Measurements from ENCODE around the gene CYSRT1.

Gene CYSRT1, protein sequence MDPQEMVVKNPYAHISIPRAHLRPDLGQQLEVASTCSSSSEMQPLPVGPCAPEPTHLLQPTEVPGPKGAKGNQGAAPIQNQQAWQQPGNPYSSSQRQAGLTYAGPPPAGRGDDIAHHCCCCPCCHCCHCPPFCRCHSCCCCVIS

DNA sequence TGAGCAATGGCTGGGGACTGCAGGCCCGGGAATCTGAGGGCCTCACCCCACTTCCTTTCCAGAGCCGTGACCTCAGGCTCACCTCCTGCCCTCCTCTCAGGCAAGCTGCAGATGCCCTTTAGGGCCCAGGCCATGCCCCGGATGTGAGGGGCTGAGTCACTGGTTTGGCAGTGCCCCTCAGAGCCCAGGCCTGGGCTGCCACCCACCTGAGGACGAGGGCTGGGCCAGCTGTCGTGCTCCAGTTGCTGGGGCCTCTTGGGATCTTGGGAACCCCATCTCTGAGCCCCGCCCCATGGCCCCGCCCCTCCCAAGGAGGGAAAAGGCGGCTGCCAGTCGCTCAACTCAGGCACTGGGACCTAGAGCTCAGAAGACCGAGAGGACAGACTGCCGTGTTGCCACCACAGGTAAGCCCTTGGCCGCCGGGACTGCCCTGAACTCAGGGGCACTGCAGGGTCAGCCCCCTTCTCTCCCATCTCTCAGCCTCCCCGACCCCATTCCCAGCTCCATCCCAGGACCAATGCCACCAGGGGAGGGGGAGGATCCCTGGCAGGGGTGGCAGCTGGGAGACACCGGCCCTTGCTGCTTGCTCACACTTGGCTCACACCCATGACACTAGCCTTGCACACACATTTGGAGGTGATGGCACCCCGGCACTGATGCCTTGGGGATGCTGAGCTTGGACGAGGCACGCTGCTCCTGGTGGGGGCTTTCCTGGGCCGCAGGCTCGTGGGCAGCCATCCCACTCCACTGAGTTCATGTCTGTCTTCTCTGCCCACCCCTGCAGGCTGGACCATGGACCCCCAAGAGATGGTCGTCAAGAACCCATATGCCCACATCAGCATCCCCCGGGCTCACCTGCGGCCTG is at the start of gene CYSRT1:
Gene CYSRT1, plus strand, starts transcription at position 345 of the 865 bp plus-strand sequence. Its CDS starts 448 bp downstream, at position 793.
- no peak for DNase-seq (ENCODE audit: low read depth in 1 of 2, low spot score in 1 of 2)

DNA sequence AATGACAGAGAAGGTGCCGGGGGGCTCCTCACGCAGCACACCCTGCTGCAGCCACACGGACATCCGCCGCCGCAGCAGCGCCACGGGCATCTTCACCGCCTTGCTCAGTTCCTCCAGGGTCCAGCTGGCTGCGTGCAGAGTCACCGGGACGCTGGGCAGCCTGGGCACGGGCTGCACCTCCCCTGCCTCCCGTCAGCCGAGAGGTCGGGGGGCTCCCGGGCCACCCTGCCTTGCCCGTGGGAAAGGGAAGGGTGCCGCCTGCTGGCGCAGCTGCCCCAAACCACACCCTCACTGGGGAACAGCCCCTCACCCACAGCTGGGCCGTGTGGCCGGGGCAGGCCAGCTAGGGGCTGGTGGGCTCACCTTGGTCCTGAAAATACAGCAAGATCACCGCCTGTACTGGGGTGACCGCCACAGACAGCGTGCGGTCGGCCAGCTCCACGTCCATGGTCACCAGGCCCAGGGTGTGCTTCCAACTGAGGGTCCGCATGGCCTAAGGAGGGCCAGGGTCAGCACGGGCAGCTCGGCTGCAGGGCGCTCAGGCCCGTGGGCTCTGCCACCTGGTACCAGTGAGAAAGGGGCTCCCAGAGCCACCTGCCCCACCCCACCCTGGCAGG is 49.5 kb upstream of the CYSRT1 start:
- no peak for DNase-seq (ENCODE audit: low read depth in 1 of 2, low spot score in 1 of 2)

DNA sequence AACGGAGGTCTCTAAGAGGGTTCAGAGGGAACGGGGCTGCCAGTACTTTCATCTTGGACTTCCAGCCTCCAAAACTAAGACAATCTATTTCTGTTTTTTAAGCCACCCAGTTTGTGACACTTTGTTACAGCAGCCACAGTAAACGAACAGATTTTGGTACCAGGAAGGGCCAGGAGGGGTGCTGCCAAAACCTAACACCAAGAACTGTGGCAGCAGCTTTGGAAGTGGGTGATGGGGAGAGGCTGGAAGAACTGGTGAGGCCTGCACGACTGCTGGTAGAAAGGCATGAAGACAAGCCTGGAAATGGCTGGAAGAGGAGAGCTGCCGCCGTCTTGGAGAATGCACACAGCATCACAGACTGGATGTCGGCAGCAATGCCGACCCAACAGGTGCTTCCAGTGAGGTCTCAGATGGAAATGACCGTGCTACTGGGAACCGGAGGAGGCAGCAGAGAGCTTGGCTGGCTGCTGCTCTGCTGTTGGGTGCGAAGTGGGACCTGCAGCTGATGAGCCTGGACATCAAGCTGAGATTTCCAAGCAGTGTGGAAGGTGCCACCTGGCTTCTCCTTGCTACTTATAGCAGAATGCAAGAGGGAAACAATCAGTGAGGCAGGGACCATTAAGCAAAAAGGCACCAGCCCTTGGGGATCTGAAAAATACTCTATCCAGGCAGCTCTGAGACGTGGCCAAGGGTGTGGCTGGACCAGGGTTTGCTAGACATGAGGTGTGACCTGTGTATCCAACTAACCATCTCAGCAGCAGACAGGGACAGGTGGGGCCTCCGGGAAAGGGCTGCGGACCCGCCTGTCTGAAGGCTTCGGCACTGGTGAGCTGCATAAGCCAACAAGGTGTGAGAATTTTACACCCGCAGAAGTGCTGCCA is 48.4 kb upstream of the CYSRT1 start:
- no peak for DNase-seq (ENCODE audit: low read depth in 1 of 2, low spot score in 1 of 2)

GRCh38 chr9:137178201-137178938 is 46.6 kb upstream of the CYSRT1 start:
- no peak for DNase-seq (ENCODE audit: low read depth in 1 of 2, low spot score in 1 of 2)

- DNase-seq (ENCODE audit: low read depth in 1 of 2, low spot score in 1 of 2): no peak
These were observed 45.9 kb upstream of the CYSRT1 start for GRCh38 chr9:137178939-137179630.

GRCh38 chr9:137179761-137180160 is 45.2 kb upstream of the CYSRT1 start:
- no peak for DNase-seq (ENCODE audit: low read depth in 1 of 2, low spot score in 1 of 2)

DNA sequence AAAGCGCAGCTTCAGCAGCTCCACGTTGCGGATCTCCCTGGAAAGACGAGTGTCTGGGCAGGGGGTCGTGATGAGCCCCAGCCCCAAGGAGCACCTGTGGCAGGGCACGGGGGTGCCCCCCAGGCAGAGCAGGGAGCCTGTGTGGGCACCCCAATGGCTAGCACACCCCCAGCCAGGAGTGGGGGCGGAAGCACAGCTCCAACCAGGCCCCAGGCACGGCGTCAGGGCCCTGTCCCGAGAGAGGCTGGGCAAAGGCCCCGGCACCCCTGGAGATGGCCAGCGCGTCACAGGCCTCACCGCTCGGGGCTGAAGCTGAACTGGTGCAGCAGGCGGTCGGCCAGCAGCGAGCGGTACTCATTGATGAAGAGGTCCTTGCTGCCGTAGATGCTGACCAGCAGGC is 44.5 kb upstream of the CYSRT1 start:
- no peak for DNase-seq (ENCODE audit: low read depth in 1 of 2, low spot score in 1 of 2)

GRCh38 chr9:137181680-137182079 is 43.3 kb upstream of the CYSRT1 start:
- no peak for DNase-seq (ENCODE audit: low read depth in 1 of 2, low spot score in 1 of 2)

- DNase-seq (ENCODE audit: low read depth in 1 of 2, low spot score in 1 of 2): no peak
These were observed 42.1 kb upstream of the CYSRT1 start for GRCh38 chr9:137182836-137183235.

DNA sequence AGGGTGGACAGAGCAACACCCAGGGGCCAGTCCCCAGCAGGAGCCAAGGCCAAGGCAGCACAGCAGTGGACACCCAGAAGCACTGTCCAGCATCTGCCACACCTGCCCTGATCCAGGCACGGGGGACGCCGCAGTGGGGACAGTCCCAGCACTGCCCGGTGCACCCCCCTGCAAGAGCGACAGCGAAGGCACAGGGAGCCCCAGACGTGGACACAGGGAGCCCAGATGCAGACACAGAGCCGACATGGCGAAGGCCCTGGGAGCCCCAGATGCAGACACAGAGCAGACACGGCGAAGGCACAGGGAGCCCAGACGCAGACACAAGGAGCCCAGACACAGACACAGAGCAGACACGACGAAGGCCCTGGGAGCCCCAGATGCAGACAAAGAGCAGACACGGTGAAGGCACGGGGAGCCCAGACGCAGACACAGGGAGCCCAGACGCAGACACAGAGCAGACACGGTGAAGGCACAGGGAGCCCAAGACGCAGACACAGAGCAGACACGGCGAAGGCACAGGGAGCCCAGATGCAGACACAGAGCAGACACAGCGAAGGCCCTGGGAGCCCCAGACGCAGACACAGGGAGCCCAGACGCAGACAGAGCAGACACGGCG is 40.9 kb upstream of the CYSRT1 start:
- DNase-seq (ENCODE audit: low read depth in 1 of 2, low spot score in 1 of 2): no peak

- DNase-seq (ENCODE audit: low read depth in 1 of 2, low spot score in 1 of 2): no peak
These were observed 39.9 kb upstream of the CYSRT1 start for GRCh38 chr9:137184881-137185660.

DNA sequence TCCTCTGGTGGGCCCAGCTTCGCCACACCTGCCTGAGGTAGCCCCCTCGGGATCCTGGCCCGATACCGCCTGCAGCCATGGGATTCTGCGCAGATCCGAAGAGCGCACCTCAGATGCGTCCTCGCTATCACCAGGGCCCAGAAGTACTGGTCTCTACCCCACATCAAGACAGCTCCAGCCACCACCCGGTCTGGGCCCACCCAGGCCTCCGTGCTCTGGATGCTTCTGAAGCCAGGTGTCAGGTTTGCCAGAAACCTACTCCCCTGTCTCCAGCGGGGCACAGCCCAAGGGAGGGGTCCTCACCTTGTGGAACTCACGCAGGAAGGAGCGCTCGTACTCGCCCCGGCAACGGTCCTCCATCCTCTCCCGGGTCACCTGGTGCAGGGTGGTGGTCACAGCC is 39.1 kb upstream of the CYSRT1 start:
- DNase-seq (ENCODE audit: low read depth in 1 of 2, low spot score in 1 of 2): no peak

DNA sequence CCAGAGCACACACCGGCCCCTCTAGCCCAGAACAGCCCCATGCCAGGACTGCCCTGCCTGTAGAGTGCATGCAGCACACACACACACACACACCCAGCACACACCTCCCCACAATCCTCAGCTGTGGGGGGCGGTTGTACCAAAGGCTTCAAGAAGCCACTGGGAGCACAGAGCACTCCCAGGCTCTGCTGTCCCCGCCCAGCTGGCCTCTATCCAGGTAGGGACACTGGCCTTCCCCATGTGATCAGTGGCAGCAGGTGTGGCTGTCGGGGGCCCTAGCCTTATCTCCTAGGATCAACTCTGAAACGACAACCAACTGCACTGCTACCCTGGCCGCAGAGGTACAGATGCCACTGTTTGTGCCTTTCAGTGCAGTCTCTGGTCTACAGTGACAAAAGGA is 38.6 kb upstream of the CYSRT1 start:
- DNase-seq (ENCODE audit: low read depth in 1 of 2, low spot score in 1 of 2): no peak

- DNase-seq (ENCODE audit: low read depth in 1 of 2, low spot score in 1 of 2): no peak
These were observed 37.6 kb upstream of the CYSRT1 start for GRCh38 chr9:137187386-137187785.

DNA sequence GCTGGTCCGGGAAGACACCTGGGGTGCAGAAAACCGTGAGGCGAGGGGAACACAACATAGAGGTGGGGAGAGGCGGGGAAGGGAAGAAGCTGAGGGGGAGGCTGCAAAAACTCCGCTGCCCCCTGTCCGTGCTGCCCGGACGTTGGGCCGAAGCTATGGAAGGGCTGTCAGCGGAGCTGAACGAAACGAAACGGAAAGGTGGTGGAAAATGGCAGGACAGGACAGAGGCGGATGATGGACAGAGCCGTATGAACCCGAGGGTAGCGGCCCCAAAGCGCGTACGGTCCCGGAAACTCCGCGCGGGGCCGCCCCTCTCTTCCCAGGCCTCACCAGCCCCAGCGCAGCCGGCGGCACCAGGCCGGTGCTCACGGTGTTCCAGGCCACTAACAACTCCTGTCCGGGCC is 36.9 kb upstream of the CYSRT1 start:
- no peak for DNase-seq (ENCODE audit: low read depth in 1 of 2, low spot score in 1 of 2)

GRCh38 chr9:137188490-137189296 is 36.3 kb upstream of the CYSRT1 start, which contains the start of the genes ANAPC2 and SSNA1:
TSS of gene ANAPC2 (minus strand) at chr9:137188560. CDS start at chr9:137188532, 28 bp downstream.
TSS of gene SSNA1 (plus strand) at chr9:137188676. CDS start at chr9:137188727, 51 bp downstream.
- peak; percentile 87 to 91 for DNase-seq (ENCODE audit: low read depth in 1 of 2, low spot score in 1 of 2)
